Psoas muscle (tissue), 8 donors: ENCODE measurements around the gene CARMIL1. TPM values are rescaled to one million over a fixed set of nuclear protein-coding genes. Genes with fewer than 3 reads are reported as not detected.

Experiments used
- ATAC-seq, 4 donors: fragments of 200-7000 bp; cut with Tn5 transposase; one replicate each; pipeline ENCODE4 v1.9.1; 2020; ENCODE audit warnings: moderate library complexity in 3 of 4, mild to moderate bottlenecking in 2 of 4
- DNase-seq, 2 donors: peaks; one replicate each; pipeline ENCODE4 v3.0.0-alpha.2; 2020
- H3K27ac ChIP-seq: fragments of 200-600 bp; one replicate; pipeline ENCODE4 v1.8.0; 2022
- H3K27me3 ChIP-seq, 3 donors: fragments of 200-600 bp in 1 of 3; one replicate each; pipeline versions ENCODE4 v1.6.1 to v1.8.0; 2013 to 2022; ENCODE audit warnings: low read length in 2 of 3, mild to moderate bottlenecking in 2 of 3, moderate library complexity in 1 of 3; ENCODE audit not compliant: insufficient read depth in 3 of 3
- H3K36me3 ChIP-seq, 2 donors: fragments of 200-600 bp in 1 of 2; one replicate each; pipeline versions ENCODE4 v1.6.1 to v1.8.0; 2013 to 2022; ENCODE audit warnings: low read depth in 1 of 2, mild to moderate bottlenecking in 1 of 2, moderate library complexity in 1 of 2; ENCODE audit not compliant: insufficient read depth in 1 of 2
- H3K4me1 ChIP-seq: fragments of 200-600 bp; one replicate; pipeline ENCODE4 v1.8.0; 2022
- H3K4me3 ChIP-seq: fragments of 200-600 bp; one replicate; pipeline ENCODE4 v1.8.0; 2022; ENCODE audit warnings: mild to moderate bottlenecking
- H3K9me3 ChIP-seq: fragments of 200-600 bp; one replicate; pipeline ENCODE4 v1.8.0; 2022
- CTCF ChIP-seq: fragments of 200-600 bp; IDR thresholded peaks from one replicate; pipeline ENCODE4 v1.8.0; 2022; ENCODE audit warnings: antibody characterized with exemption
- WGBS, 3 donors: extraction: QIAGEN DNeasy Blood & Tissue Kit; methylation state at CpG; one replicate each; pipeline versions ENCODE4 v1.1.6 to v1.1.7; 2013; 5-methylcytosine and 5-hydroxymethylcytosine counted together
- intact Hi-C, 2 donors: fragments of 100-400 bp; cut with DNase I; formaldehyde crosslinking; loops; one replicate each; pipeline versions ENCODE4 v1.11.0 to v1.14.2; 2022
- polyA plus RNA-seq, 3 donors: library from polyadenylated mRNA; stranded (reverse); fragments of 200-250 nt; gene quantifications; one replicate each; pipeline ENCODE4 v1.2.3, GENCODE V29; 2013
- total RNA-seq, 4 donors: library from RNA; stranded (reverse); fragmentation: NEBNext Ultra II Directional in 2 of 4; extraction: Animal tissue kit (Norgen Biotek cat#: 25700) in 2 of 4; gene quantifications; one replicate each; pipeline versions ENCODE4 v1.2.1 to v1.2.4, GENCODE V29; 2021 to 2023
- donor health status: healthy with polysubstance abuse.
- donor health status: DM: no; HTN: no; CAD: no; lungs with moderate emphysema.
- donor health status: Bipolar disorder and iron deficiency.
- donor health status: healthy.
- donor health status: DM: yes; HTN: yes; CAD: no.
- donor health status: DM: no; HTN: no; CAD: no.
- donor health status: DM: no; HTN: no; CAD: no.
- donor health status: DM: yes; HTN: yes; CAD: no.

The CARMIL1 gene
- total and polyA plus RNA-seq, 7 donors, result 0.11 to 1.0 (median 0.76) TPM

GRCh38 chr6:25332165-25332564 is 53.0 kb downstream of the CARMIL1 start:
- Histone ChIP-seq H3K27me3 (no peaks in the 10 kb centered on the region), H3K27ac (no peak overlapping the region), H3K4me3 (no peak overlapping the region), H3K36me3 (no peaks in the 10 kb centered on the region), H3K9me3 (no peaks in the 10 kb centered on the region), H3K4me1 (no peaks in the 10 kb centered on the region)
- intact Hi-C loops, result no loop called here
- TF ChIP-seq CTCF, result no peak
- no peak for ATAC-seq
- WGBS, 3 donors, result 64 to 75% (median 74%) methylated on average over 3 of the region's 3 CpGs
- no peak for DNase-seq

DNA sequence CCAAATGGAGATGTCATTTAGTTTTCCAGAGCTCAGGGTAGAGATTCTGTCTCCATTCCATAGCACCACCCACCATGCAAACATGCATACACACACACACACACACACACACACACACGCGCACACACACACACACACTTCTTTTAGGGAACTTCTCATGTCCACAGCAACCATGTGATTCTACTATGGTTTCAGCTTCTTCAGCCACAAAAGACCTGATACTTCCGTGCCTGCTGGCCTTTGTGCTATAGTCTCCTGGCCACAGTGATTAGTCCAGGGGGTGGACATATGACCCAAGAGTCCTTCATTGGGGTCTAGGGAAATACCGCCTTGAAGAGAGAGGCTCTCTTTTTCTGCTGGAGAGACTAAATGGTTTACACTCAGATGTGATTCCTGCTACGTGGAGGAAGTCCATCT is 53.5 kb downstream of the CARMIL1 start:
- no peak for TF ChIP-seq CTCF
- Histone ChIP-seq H3K27ac (no peak overlapping the region), H3K4me3 (no peak overlapping the region), H3K4me1 (no peaks in the 10 kb centered on the region), H3K9me3 (no peaks in the 10 kb centered on the region), H3K27me3 (no peaks in the 10 kb centered on the region), H3K36me3 (no peaks in the 10 kb centered on the region)
- WGBS, 3 donors, result 50 to 65% (median 59%) methylated on average over 5 of the region's 5 CpGs
- DNase-seq (no peak), ATAC-seq (no peak)
- intact Hi-C loops, result no loop called here

DNA sequence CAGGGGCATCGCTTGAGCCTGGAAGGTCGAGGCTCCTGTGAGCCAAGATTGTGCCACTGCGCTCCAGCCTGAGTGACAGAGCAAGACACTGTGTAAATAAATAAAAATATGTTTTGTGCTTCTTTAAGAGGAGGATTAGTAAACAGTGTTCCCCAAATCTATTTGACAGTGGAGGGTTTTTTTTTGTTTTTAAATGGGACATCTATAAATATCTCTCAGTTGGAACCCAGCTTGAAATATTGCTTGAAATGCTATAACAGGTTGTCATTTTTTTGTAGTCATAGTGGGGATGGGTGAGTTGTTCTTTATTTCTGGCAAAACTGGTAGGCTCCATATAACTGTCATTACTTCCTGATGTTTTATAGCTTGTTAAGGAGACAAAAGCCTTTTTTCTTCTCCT is 54.3 kb downstream of the CARMIL1 start:
- ATAC-seq (no peak), DNase-seq (no peak)
- TF ChIP-seq CTCF, result no peak
- H3K9me3 ChIP-seq, result no peaks in the 10 kb centered on the region
- no peak overlapping the region for H3K27ac ChIP-seq
- H3K4me3 ChIP-seq, result no peak overlapping the region
- intact Hi-C loops, result no loop called here
- no peaks in the 10 kb centered on the region for H3K27me3 ChIP-seq
- WGBS, 3 donors, result 90 to 94% (median 90%) methylated on average over 3 of the region's 3 CpGs
- no peaks in the 10 kb centered on the region for H3K4me1 ChIP-seq
- H3K36me3 ChIP-seq, result no peaks in the 10 kb centered on the region

- intact Hi-C loops, result no loop called here
- Histone ChIP-seq H3K4me3 (no peak overlapping the region), H3K27me3 (no peaks in the 10 kb centered on the region), H3K9me3 (no peaks in the 10 kb centered on the region), H3K4me1 (no peaks in the 10 kb centered on the region), H3K36me3 (no peaks in the 10 kb centered on the region), H3K27ac (no peak overlapping the region)
- 73 to 80% (median 78%) methylated on average over 4 of the region's 4 CpGs for whole genome bisulfite sequencing, 3 donors
- DNase-seq (no peak), ATAC-seq (no peak)
- TF ChIP-seq CTCF, result no peak
Measured at GRCh38 chr6:25334793-25335192, 55.6 kb downstream of the CARMIL1 start.

DNA sequence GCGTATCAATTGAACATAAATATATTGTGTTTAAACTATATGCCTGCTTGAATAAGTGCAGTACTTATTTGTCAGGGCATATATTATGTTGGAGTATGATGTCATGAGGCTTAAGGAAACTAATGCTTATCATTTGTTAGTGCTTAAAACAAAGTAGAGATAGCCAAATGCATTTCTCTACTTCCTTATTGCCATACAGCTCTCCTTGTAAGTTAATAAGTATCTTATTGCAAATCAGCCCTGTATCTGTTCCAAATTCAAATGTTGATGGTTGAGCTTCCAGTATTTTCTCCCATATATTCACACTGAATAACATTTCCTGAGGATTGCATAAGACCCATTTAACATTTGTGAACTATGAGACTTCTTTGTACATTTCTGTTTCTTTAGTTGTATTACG is 57.8 kb downstream of the CARMIL1 start:
- intact Hi-C loops, result no loop called here

More for the DNA sequence above, 57.8 kb downstream of the CARMIL1 start:
- no peak for DNase-seq
- Histone ChIP-seq H3K36me3 (no peaks in the 10 kb centered on the region), H3K4me1 (no peaks in the 10 kb centered on the region), H3K4me3 (no peak overlapping the region), H3K27ac (no peak overlapping the region), H3K27me3 (no peaks in the 10 kb centered on the region), H3K9me3 (no peaks in the 10 kb centered on the region)
- TF ChIP-seq CTCF, result no peak
- no peak for ATAC-seq
- WGBS, 3 donors, result 92 to 96% (median 96%) methylated on average over 2 of the region's 2 CpGs
